Choroid plexus epithelial cell (primary cell): Measurements from ENCODE around the gene CEACAM18.
A peak's percentile ranks its signal among the peaks of the same experiment; 100 is the strongest.

Source experiments
- DNase-seq: peaks from one replicate; pipeline ENCODE4 v3.0.0-alpha.2; 2010; ENCODE audit warnings: low read depth
- H3K4me3 ChIP-seq: 2 replicates; pipeline ENCODE4 v1.5.1; 2011; ENCODE audit warnings: low read depth, mild to moderate bottlenecking, control low read depth, low read length, moderate library complexity
- TF ChIP-seq, protein P1 (sequence below): conservative IDR thresholded peaks from 2 replicates; pipeline ENCODE4 v1.5.1; 2011; ENCODE audit warnings: low read depth, mild to moderate bottlenecking, control low read depth, inconsistent platforms, low read length, moderate library complexity

Gene CEACAM18

DNA sequence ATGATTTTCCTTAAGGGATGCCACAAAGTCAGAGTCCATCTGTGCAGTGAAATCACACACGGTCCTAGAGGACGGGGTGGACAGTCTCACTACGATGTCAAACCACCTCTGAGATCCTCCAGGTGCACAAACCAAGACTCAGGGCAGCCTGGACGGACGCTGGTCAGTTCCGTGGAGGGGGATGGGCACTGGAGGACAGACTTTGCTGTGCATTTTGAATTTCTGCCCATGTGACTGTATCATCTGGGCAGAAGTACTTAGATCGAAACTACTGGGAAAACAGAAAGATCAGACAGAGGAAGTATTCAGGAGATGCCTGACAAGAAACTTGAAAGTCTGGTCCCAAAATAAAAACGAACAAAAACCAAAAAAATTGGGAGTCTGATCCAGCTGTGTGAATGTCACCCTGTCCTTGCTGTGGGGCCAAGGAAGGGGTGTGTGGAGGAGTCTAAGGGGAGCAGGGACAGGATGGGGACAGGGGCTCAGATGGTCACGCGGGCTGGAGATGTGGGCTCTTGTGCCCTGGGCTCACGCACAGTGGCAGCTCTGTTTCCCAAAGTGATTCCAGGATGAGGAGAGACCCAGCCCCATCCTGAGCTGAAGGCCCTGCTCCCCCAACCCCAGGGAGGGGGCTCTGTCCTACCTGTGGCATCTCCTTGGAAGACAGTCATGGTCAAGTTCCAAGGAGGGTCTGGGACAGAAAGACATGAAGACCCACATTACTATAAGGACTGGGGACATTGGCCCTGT, 21.6 kb upstream of the CEACAM18 start:
- H3K4me3 ChIP-seq, result no peak overlapping the region
- TF ChIP-seq, protein P1, sequence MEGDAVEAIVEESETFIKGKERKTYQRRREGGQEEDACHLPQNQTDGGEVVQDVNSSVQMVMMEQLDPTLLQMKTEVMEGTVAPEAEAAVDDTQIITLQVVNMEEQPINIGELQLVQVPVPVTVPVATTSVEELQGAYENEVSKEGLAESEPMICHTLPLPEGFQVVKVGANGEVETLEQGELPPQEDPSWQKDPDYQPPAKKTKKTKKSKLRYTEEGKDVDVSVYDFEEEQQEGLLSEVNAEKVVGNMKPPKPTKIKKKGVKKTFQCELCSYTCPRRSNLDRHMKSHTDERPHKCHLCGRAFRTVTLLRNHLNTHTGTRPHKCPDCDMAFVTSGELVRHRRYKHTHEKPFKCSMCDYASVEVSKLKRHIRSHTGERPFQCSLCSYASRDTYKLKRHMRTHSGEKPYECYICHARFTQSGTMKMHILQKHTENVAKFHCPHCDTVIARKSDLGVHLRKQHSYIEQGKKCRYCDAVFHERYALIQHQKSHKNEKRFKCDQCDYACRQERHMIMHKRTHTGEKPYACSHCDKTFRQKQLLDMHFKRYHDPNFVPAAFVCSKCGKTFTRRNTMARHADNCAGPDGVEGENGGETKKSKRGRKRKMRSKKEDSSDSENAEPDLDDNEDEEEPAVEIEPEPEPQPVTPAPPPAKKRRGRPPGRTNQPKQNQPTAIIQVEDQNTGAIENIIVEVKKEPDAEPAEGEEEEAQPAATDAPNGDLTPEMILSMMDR, result no peak
- DNase-seq, result no peak

DNA sequence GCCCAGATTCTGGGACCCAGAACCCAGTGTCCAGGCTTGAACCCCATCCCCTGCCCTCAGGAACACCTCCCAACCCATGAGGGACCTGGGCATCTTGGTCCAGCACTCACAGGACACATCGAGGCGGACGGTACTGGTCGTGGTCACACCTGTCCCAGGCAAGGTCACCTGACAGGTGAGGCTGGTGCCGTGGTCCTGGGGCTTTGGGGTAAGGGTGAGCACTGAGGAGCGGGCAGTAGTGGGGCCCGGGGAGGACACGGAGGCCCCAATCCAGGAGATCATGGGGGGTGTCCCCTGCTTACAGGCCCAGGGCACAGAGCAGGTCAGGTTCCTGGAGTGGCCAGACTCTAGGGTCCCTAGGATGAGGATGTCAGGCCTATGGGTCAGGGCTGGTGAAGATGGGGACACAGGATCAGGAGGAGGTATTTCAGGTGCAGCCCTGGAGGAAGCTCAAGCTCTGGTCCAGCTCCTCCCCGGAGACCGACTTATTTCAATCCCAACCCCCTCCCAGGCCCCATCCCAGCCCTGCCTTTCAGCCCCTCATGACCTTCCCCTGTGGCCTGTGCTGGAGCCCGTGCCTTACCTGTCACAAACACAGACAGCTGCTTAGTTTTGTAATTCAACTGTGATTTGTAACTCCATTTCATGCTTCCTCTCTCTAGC, 20.9 kb upstream of the CEACAM18 start:
- no peak for DNase-seq
- H3K4me3 ChIP-seq, result no peak overlapping the region
- TF ChIP-seq, protein P1, result no peak

DNA sequence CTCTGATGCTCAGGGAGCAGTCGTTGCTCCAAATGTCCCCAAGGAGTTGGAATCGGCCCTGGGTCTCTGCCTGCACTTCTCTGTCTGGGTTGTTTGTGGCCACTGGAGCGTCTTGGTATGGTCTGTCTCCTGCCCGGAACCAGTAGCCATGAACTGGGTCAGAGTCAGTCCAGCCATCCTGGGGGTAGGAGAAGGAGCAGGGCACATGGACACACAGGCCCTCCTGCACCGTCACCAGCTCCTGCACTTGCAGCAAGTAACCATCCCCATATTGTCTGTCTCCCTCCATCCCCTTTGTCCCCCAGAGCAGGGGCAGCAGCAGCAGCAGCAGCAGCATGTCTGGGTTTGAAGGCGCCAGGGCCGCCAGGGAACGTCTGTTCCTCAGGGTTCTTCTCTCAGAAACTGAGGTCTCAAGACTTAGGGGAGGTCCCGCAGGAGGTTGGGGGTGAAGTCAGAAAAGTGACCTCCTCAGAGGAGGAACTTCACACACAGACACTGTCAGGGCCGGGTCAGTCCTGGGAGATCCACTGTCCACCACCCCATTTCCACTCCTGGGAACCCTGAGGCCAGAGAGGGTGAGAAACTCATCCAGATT, 20.2 kb upstream of the CEACAM18 start, which contains the start of gene SIGLEC8:
Gene SIGLEC8 (minus strand): TSS at position 404 of the 595 bp plus-strand sequence. CDS start 67 bp downstream, at position 337.
- no peak within 1 kb of the TSS for H3K4me3 ChIP-seq
- DNase-seq, result no peak
- TF ChIP-seq, protein P1, result no peak

DNA sequence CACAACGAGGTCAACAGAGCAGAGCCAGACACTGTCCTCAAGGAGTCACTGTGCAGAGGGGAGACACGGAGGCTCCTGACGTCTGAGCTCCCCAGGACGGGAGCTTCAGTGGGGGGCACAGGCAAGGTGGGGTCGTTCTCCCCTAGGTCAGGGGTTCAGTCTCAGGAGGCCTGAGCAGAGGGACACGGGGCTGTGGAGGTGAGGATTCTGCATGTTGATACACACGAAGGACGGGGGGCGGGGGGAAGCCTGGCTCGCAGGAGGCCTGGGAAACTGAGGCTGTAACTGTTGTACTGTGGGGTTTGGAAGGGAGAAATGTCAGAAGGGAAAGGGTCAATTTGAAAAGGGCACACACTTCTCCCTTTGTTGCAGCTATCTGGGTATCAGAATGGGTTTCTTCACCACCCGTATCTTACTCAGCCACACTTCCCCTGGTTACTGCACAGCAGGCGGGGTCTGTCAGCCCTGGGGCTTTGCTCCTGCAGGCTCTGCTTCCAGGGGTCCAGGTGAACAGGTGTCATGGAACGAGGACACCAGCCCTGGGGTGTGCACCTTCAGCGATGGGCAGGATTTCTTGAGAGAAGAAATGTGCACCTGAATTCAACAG, 19.3 kb upstream of the CEACAM18 start:
- TF ChIP-seq, protein P1, result no peak
- no peak for DNase-seq
- H3K4me3 ChIP-seq, result no peak overlapping the region

DNA sequence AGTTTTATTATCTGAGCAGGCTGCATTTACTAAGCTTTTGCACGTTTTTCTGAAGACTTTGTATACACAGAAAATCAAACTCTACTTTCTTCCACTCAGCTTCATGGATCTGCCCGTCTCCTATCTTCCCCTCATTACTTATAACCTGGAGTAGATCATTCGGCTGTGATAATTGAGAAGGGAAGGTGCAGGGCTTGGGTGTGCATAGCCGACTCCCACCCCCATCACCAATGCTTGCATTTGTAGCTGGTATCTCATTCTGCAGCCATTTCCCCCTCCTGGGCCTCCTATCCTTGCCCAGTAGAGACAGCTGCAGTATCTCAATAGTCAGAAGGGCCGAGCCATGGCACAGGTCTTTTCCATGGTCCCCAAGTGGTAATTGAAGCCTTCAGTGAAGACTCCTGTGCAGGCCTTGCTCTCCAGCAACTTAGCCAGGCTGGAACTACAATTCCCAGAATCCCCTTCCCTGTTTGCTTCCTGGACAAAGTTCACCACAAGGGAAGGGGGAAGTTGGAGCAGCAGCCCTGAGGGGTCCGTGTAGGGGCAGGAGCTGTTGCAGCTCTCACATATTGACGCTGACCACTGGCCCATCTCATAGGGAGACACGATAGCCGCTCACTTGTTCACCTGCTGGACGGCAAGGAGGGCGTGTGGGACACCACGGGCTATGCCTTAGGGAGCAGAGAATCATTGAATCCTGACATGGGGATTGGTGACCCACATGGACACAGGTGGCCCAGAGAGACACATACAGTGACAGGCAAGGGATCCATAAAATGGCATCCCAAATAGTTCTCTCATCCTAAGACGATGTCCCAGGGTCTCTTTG, 18.0 kb upstream of the CEACAM18 start:
- peak overlapping the region; percentile 34 for H3K4me3 ChIP-seq
- TF ChIP-seq, protein P1, result no peak
- peak; percentile 24 for DNase-seq

DNA sequence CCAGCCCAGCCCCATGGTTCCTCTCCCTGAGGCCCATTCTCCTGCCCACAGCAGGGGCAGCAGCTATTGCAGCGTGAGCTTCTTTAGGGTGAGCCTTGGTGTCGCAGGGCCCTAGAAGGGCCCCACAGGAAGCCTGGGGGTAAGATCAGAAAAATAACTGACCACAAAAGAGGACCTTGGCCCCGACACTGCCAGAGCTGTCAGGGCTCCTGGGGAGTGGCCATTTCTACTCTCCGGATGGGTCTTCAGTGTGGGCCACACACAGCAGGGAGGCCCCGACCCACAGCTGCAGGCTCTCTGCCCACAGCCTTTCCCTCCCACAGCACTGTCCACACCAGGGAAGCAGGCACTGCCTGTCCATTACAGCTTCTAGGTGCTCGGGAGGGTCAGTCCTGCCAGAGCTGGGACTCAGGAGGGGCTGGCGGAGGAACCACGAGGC, 16.6 kb upstream of the CEACAM18 start:
- no peak overlapping the region for H3K4me3 ChIP-seq
- peak; percentile 10 for DNase-seq
- TF ChIP-seq, protein P1, result no peak
